ENCODE measurements around the gene CEACAM21. TPM values are rescaled to one million over a fixed set of nuclear protein-coding genes. Genes with fewer than 3 reads are reported as not detected.

CEACAM21 gene
- total RNA-seq, 1 experiment from 2014 or later: not detected

- Mint-ChIP-seq H3K4me3 (no peak overlapping the region), H3K4me1 (no peaks in the 10 kb centered on the region), H3K9me3 (peaks cover 91 to 98% of the 10 kb centered on the region in 2 experiments), H3K27ac (no peak overlapping the region), H3K36me3 (ENCODE audit: insufficient read depth in 1 of 3, low read depth in 3 of 3) (peaks cover 0 to 36% (median 10%) of the 10 kb centered on the region in 3 experiments; a peak in 5 of 7 replicates), H3K27me3 (ENCODE audit: low read depth) (peaks cover 8% of the 10 kb centered on the region)
- H3T11ph ChIP-seq (ENCODE audit: low read length): no peak overlapping the region
- no peaks in the 10 kb centered on the region for H3K23me2 ChIP-seq (ENCODE audit: insufficient read length, low read depth, low read length, poor library complexity, severe bottlenecking)
- WGBS (ENCODE audit: extremely low coverage, insufficient read length, low lambda C conversion rate): no CpG with 5 or more reads among the region's 6 CpGs
- no peaks in the 10 kb centered on the region for H3K4me1 ChIP-seq (ENCODE audit: insufficient read depth, low read length)
- H3K79me2 ChIP-seq (ENCODE audit: insufficient read depth, low read length): no peaks in the 10 kb centered on the region
- no peak overlapping the region for H3K9ac ChIP-seq (ENCODE audit: extremely low read depth, insufficient read length, low read length)
- no peak overlapping the region for H2AFZ ChIP-seq (ENCODE audit: low read length)
- no peak overlapping the region for H3K4ac ChIP-seq (ENCODE audit: low read depth, low read length)
- no peaks in the 10 kb centered on the region for H3K27me3 ChIP-seq (ENCODE audit: insufficient read depth, low read length)
- H3K79me1 ChIP-seq (ENCODE audit: insufficient read depth, low read depth, low read length, poor library complexity, severe bottlenecking): no peaks in the 10 kb centered on the region
- no peak overlapping the region for H2BK20ac ChIP-seq (ENCODE audit: low read depth, low read length, poor library complexity, severe bottlenecking)
- no peak overlapping the region for H3K56ac ChIP-seq (ENCODE audit: insufficient read length, low read depth, low read length)
- H3K4me2 ChIP-seq (ENCODE audit: insufficient read depth, insufficient read length, low read length): no peak overlapping the region
- no peak for TF ChIP-seq CTCF (conservative IDR thresholded peaks at IDR 0.05)
- no peak for DNase-seq
- no peak overlapping the region for H3K27ac ChIP-seq (ENCODE audit: insufficient read length, low read depth, low read length)
- no peak overlapping the region for H3K23ac ChIP-seq (ENCODE audit: insufficient read length, low read depth, low read length)
- peaks cover 47% of the 10 kb centered on the region for H3K9me3 ChIP-seq (ENCODE audit: control insufficient read depth, low read depth, low read length)
- H2BK5ac ChIP-seq (ENCODE audit: insufficient read length, low read length): no peak overlapping the region
- no peak overlapping the region for H3K14ac ChIP-seq (ENCODE audit: insufficient read depth, low read length)
- H3K18ac ChIP-seq (ENCODE audit: insufficient read length, low read depth, low read length): no peak overlapping the region
- no peak overlapping the region for H4K8ac ChIP-seq (replicated peaks; ENCODE audit: insufficient read length, low read depth, low read length)
- H2BK12ac ChIP-seq (ENCODE audit: insufficient read length, low read depth, low read length): no peak overlapping the region
- H2BK15ac ChIP-seq (ENCODE audit: low read depth, low read length): no peak overlapping the region
- no peak overlapping the region for H2AK5ac ChIP-seq (ENCODE audit: insufficient read length, low read length)
- H2BK120ac ChIP-seq (ENCODE audit: low read depth, low read length, poor library complexity, severe bottlenecking): no peak overlapping the region
- H4K5ac ChIP-seq (ENCODE audit: insufficient read length, low read depth, low read length): no peak overlapping the region
- H4K91ac ChIP-seq (ENCODE audit: insufficient read length, low read depth, low read length): no peak overlapping the region
- H4K20me1 ChIP-seq (ENCODE audit: control insufficient read depth, insufficient read depth, insufficient read length): no peaks in the 10 kb centered on the region
These were observed 12.7 kb downstream of the CEACAM21 start for GRCh38 chr19:41588497-41589209.
